D341Med (cell line): ENCODE results near the gene ZBTB48.
"Not testable (repeated sequence)": the region's sequence is repeated elsewhere in the genome, so short reads cannot be mapped to it uniquely, and the experiment has no call there.

Experiments
- DNase-seq: peaks from one replicate; pipeline ENCODE4 v3.0.0; 2012; ENCODE audit warnings: low spot score

The ZBTB48 gene

GRCh38 chr1:6635910-6636760 lies 56.3 kb downstream of the ZBTB48 start:
- no peak for DNase-seq

GRCh38 chr1:6636778-6637177 lies 57.0 kb downstream of the ZBTB48 start:
- not testable (repeated sequence) for DNase-seq

- no peak for DNase-seq
Observed at GRCh38 chr1:6637770-6638169, 58.0 kb downstream of the ZBTB48 start.

- DNase-seq: no peak
Observed at GRCh38 chr1:6638226-6638625, 58.4 kb downstream of the ZBTB48 start.
